ENCODE data around the gene RASSF8.
"Not testable (repeated sequence)": the region's sequence is repeated elsewhere in the genome, so short reads cannot be mapped to it uniquely, and the experiment has no call there.

The RASSF8 gene

DNA sequence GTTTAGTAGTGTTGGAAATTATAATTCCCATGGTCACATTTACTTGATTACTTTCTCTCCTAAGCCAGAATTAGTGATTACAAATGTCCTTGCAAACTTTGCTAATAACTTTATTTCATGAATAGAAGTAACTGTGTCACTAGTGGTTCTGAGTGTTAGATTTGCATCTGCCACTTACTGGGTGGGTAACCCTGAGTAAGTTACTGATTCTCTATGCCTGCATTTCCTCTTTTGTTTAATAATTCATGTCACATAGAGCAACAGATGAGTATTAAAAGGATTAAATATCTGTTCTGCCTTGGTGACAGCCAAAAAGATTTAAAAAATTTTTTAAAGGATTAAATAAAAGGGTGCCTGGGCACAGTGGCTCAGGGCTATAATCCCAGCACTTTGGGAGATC lies 87.7 kb downstream of the RASSF8 start:
- no peak overlapping the region for H3K4me3 ChIP-seq (ENCODE audit: low read depth in 1 of 2, low read length in 2 of 2)
- H3K4me1 ChIP-seq (ENCODE audit: control insufficient read depth in 1 of 2, insufficient read depth in 2 of 2, low read length in 2 of 2), result peaks cover 4 to 47% of the 10 kb centered on the region in 2 donors
- H3K36me3 ChIP-seq (ENCODE audit: control insufficient read depth in 1 of 2, insufficient read depth in 2 of 2, low read length in 2 of 2), result no peaks in the 10 kb centered on the region
- H3K27me3 ChIP-seq (ENCODE audit: low read depth, low read length), result no peaks in the 10 kb centered on the region
- no peaks in the 10 kb centered on the region for H3K9me3 ChIP-seq (ENCODE audit: control insufficient read depth in 1 of 2, low read length in 2 of 2)
- no peak overlapping the region for H3K27ac ChIP-seq (ENCODE audit: low read length)

DNA sequence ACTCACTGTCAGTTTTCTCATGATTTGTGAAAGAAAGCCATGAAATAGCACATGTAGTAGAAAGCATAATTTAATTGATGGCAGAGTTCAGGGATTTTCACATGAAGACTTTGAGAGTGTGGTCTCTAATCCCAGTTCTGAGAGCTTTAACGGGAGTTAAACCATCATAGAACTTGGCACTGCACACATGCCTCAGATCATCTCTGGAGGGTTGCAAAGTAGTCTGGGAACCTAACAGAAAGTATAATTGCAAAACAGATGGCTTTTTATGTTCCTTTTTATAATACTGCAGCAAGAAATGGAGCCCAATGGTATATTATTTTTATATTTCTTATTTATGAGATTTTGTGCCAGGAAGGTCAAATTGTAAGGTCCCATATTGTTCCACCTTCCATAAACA lies 88.4 kb downstream of the RASSF8 start:
- Histone ChIP-seq H3K4me3 (ENCODE audit: low read depth in 1 of 2, low read length in 2 of 2) (no peak overlapping the region), H3K27me3 (ENCODE audit: low read depth, low read length) (no peaks in the 10 kb centered on the region), H3K27ac (ENCODE audit: low read length) (no peak overlapping the region), H3K36me3 (ENCODE audit: control insufficient read depth in 1 of 2, insufficient read depth in 2 of 2, low read length in 2 of 2) (no peaks in the 10 kb centered on the region), H3K4me1 (ENCODE audit: control insufficient read depth in 1 of 2, insufficient read depth in 2 of 2, low read length in 2 of 2) (peaks cover 4 to 47% of the 10 kb centered on the region in 2 donors), H3K9me3 (ENCODE audit: control insufficient read depth in 1 of 2, low read length in 2 of 2) (no peaks in the 10 kb centered on the region)

DNA sequence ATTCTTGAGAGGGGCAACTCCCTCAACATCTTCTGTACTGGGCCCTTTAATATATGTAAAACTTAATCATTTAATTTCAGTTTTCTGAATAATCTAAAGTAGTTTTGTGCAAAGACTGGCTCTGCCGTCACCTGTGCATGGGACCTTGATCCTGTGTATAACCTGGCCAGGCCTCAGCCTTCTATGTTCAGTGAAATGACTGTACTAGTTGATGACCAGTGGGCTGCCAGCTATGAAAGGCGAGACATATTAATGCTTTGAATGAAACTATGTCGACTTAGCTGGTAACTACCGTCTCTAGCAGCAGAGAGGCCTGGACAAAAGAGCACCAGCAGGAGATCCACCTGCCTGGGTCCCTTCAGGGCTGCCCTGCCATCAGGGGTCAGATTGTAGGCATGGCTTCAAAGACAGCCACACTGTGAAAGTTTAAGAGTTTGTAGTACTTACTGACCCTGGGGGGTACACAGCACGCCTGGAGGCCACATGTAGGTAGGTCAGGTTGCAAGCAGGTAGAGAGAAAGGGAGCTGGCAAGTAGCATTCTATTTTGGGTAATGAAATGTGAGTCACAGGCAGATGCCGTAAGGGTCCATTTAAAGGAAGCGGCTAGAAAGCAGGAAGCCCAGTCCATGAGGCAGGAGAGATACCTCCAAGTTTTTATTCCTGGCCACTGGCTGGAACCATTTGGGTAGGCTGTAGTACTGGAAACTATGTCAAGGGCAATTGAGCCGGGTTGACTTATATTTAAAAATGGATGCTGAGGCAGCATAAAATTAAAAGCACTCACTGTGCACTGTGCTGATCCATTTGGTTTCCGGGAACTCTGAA lies 89.1 kb downstream of the RASSF8 start:
- Histone ChIP-seq H3K9me3 (ENCODE audit: control insufficient read depth in 1 of 2, low read length in 2 of 2) (no peaks in the 10 kb centered on the region), H3K4me1 (ENCODE audit: control insufficient read depth in 1 of 2, insufficient read depth in 2 of 2, low read length in 2 of 2) (peaks cover 4 to 42% of the 10 kb centered on the region in 2 donors), H3K27me3 (ENCODE audit: low read depth, low read length) (no peaks in the 10 kb centered on the region), H3K36me3 (ENCODE audit: control insufficient read depth in 1 of 2, insufficient read depth in 2 of 2, low read length in 2 of 2) (no peaks in the 10 kb centered on the region), H3K4me3 (ENCODE audit: low read depth in 1 of 2, low read length in 2 of 2) (no peak overlapping the region), H3K27ac (ENCODE audit: low read length) (no peak overlapping the region)

DNA sequence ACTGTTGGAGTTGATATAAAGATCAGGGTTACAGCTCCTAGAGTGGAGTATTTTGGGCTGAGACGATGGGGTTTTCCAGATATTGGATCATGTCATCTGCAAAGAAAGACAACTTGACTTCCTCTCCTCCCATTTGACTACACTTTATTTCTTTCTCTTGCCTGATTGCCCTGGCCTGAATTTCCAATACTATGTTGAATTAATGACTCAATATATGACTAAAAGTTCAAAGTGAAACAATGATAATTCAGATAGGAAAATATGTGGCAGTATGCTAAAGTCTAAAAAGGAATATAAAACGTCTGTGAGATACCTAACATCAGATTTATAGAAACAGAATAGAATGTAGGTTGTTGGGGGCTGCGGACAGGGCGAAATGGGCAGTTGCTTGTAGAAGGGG lies 94.2 kb downstream of the RASSF8 start:
- no peaks in the 10 kb centered on the region for H3K27me3 ChIP-seq (ENCODE audit: low read depth, low read length)
- H3K27ac ChIP-seq (ENCODE audit: low read length), result no peak overlapping the region

DNA sequence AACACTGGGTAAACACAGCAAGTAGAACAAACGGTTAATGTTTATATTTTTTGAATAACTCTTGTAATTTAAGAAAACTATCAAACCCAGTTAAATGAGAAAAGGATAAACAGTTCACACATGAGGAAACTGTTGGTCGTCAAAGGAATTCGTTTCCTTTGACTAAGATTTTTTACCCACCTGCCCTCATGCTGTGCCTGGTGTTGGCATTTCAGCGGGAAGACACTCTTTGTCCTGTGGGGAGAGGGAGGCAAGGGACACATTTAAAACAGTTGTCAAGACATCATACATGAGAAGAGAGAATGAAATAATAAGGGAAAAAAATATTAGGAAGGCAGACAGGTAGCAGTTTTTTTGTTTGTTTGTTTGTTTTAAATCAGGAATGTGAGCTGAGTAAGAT lies 95.9 kb downstream of the RASSF8 start:
- no peaks in the 10 kb centered on the region for H3K9me3 ChIP-seq (ENCODE audit: control insufficient read depth in 1 of 2, low read length in 2 of 2)
- no peak overlapping the region for H3K4me3 ChIP-seq (ENCODE audit: low read depth in 1 of 2, low read length in 2 of 2)
- H3K4me1 ChIP-seq (ENCODE audit: control insufficient read depth in 1 of 2, insufficient read depth in 2 of 2, low read length in 2 of 2), result peaks cover 7 to 16% of the 10 kb centered on the region in 2 donors
- no peak overlapping the region for H3K27ac ChIP-seq (ENCODE audit: low read length)
- H3K36me3 ChIP-seq (ENCODE audit: control insufficient read depth in 1 of 2, insufficient read depth in 2 of 2, low read length in 2 of 2), result no peaks in the 10 kb centered on the region
- H3K27me3 ChIP-seq (ENCODE audit: low read depth, low read length), result no peaks in the 10 kb centered on the region

More for the DNA sequence above, 94.2 kb downstream of the RASSF8 start:
- no peak overlapping the region for H3K4me3 ChIP-seq (ENCODE audit: low read depth in 1 of 2, low read length in 2 of 2)
- H3K9me3 ChIP-seq (ENCODE audit: control insufficient read depth in 1 of 2, low read length in 2 of 2), result no peaks in the 10 kb centered on the region
- no peaks in the 10 kb centered on the region for H3K36me3 ChIP-seq (ENCODE audit: control insufficient read depth in 1 of 2, insufficient read depth in 2 of 2, low read length in 2 of 2)
- H3K4me1 ChIP-seq (ENCODE audit: control insufficient read depth in 1 of 2, insufficient read depth in 2 of 2, low read length in 2 of 2), result peaks cover 7 to 19% of the 10 kb centered on the region in 2 donors

DNA sequence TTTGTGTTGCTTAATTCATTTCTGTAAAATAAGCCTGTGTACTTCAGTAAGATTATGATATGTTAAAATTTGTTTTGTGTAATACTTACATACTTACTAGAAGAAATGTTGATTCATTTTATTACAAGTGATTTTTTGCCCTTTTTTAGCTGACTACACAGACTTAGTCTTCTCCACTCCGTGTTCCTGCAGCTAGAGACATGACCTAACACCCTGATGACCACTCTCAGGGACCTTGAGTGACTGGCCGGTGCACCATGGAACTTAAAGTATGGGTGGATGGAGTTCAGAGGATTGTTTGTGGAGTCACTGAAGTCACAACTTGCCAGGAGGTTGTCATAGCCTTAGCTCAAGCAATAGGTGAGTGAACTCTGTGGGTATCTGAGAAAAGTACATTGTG lies 96.6 kb downstream of the RASSF8 start:
- Histone ChIP-seq H3K27ac (ENCODE audit: low read length) (no peak overlapping the region), H3K36me3 (ENCODE audit: control insufficient read depth in 1 of 2, insufficient read depth in 2 of 2, low read length in 2 of 2) (no peaks in the 10 kb centered on the region), H3K4me3 (ENCODE audit: low read depth in 1 of 2, low read length in 2 of 2) (no peak overlapping the region), H3K9me3 (ENCODE audit: control insufficient read depth in 1 of 2, low read length in 2 of 2) (no peaks in the 10 kb centered on the region), H3K27me3 (ENCODE audit: low read depth, low read length) (no peaks in the 10 kb centered on the region), H3K4me1 (ENCODE audit: control insufficient read depth in 1 of 2, insufficient read depth in 2 of 2, low read length in 2 of 2) (peaks cover 7 to 16% of the 10 kb centered on the region in 2 donors)

DNA sequence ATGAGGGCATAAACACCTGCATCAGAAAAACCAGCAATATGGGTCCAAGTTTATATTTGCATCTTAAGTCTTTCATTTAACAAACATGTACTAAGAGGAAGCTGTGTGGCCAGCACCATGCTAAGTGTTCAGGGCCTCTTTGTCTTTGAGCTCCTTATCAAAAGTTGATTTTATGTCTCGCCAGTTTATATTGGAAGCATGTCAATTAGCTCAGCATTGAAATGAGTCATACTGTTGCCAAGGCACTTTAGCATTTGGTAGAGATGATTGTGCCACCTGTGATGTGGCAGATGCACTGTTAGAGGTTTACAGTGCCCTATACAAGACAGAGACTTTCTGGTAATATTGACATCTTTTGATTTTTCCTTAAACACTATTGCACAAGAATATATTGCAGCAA lies 97.9 kb downstream of the RASSF8 start:
- Histone ChIP-seq H3K27me3 (ENCODE audit: low read depth, low read length) (no peaks in the 10 kb centered on the region), H3K4me3 (ENCODE audit: low read depth in 1 of 2, low read length in 2 of 2) (no peak overlapping the region), H3K9me3 (ENCODE audit: control insufficient read depth in 1 of 2, low read length in 2 of 2) (no peaks in the 10 kb centered on the region), H3K27ac (ENCODE audit: low read length) (no peak overlapping the region), H3K4me1 (ENCODE audit: control insufficient read depth in 1 of 2, insufficient read depth in 2 of 2, low read length in 2 of 2) (peaks cover 7 to 16% of the 10 kb centered on the region in 2 donors), H3K36me3 (ENCODE audit: control insufficient read depth in 1 of 2, insufficient read depth in 2 of 2, low read length in 2 of 2) (no peaks in the 10 kb centered on the region)

DNA sequence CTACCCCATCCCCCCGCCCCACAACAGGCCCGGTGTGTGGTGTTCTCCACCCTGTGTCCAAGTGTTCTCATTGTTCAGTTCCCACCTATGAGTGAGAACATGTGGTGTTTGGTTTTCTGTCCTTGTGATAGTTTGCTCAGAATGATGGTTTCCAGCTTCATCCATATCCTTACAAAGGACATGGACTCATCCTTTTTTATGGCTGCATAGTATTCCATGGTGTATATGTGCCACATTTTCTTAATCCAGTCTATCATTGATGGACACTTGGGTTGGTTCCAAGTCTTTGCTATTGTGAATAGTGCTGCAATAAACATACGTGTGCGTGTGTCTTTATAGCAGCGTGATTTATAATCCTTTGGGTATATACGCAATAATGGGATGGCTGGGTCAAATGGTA lies 98.8 kb downstream of the RASSF8 start:
- not testable (repeated sequence) for H3K27ac ChIP-seq (ENCODE audit: low read length); H3K4me3 ChIP-seq (ENCODE audit: low read depth in 1 of 2, low read length in 2 of 2); H3K27me3 ChIP-seq (ENCODE audit: low read depth, low read length); H3K9me3 ChIP-seq (ENCODE audit: control insufficient read depth in 1 of 2, low read length in 2 of 2); H3K36me3 ChIP-seq (ENCODE audit: control insufficient read depth in 1 of 2, insufficient read depth in 2 of 2, low read length in 2 of 2)
- H3K4me1 ChIP-seq (ENCODE audit: control insufficient read depth in 1 of 2, insufficient read depth in 2 of 2, low read length in 2 of 2), result peaks cover 7 to 16% of the 10 kb centered on the region in 2 donors

DNA sequence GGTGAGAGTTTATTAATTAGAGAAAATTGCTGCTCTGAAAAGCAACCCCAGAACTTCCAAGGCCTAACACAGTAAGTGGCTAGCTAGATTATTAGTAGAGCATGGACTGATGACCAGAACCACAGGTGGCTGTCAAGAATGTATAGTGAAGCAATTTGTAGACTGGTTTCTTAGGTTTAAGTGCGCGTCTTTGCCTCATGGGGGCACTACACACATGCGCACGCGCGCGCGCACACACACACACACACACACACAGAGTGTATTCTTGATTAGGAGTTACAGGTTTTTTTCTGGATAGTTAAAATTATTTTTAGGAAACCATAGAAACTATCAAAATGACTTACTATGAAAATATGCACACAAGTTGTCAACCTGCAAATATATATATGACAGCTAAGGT lies 99.8 kb downstream of the RASSF8 start:
- H3K27ac ChIP-seq (ENCODE audit: low read length), result no peak overlapping the region
- H3K9me3 ChIP-seq (ENCODE audit: control insufficient read depth in 1 of 2, low read length in 2 of 2), result no peaks in the 10 kb centered on the region

DNA sequence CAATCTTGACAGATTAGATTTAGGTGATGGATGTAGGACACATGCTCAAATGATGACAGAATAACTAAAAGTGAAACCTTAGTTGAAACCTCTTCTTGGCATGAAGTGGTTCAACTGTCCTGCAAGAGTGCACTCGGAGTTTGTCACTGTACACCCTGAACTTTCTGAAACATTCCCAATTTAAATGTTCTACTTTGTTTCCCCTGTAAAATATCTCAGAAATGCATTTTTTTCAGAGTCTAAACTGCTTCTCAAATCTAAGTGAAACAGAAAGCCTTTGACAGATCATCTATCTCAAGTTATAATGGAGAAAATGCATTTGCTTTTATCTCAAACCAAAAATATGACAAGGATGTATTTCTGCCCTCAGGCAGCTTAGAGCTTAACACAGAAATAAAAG lies 100.3 kb downstream of the RASSF8 start:
- peaks cover 0 to 2% of the 10 kb centered on the region in 2 donors for H3K4me1 ChIP-seq (ENCODE audit: control insufficient read depth in 1 of 2, insufficient read depth in 2 of 2, low read length in 2 of 2)
- H3K27ac ChIP-seq (ENCODE audit: low read length), result no peak overlapping the region
- no peaks in the 10 kb centered on the region for H3K27me3 ChIP-seq (ENCODE audit: low read depth, low read length)
- no peaks in the 10 kb centered on the region for H3K9me3 ChIP-seq (ENCODE audit: control insufficient read depth in 1 of 2, low read length in 2 of 2)
- no peaks in the 10 kb centered on the region for H3K36me3 ChIP-seq (ENCODE audit: control insufficient read depth in 1 of 2, insufficient read depth in 2 of 2, low read length in 2 of 2)
- no peak overlapping the region for H3K4me3 ChIP-seq (ENCODE audit: low read depth in 1 of 2, low read length in 2 of 2)

More for the DNA sequence above, 99.8 kb downstream of the RASSF8 start:
- H3K36me3 ChIP-seq (ENCODE audit: control insufficient read depth in 1 of 2, insufficient read depth in 2 of 2, low read length in 2 of 2), result no peaks in the 10 kb centered on the region
- H3K4me3 ChIP-seq (ENCODE audit: low read depth in 1 of 2, low read length in 2 of 2), result no peak overlapping the region
- peaks cover 5 to 7% of the 10 kb centered on the region in 2 donors for H3K4me1 ChIP-seq (ENCODE audit: control insufficient read depth in 1 of 2, insufficient read depth in 2 of 2, low read length in 2 of 2)
- H3K27me3 ChIP-seq (ENCODE audit: low read depth, low read length), result no peaks in the 10 kb centered on the region

DNA sequence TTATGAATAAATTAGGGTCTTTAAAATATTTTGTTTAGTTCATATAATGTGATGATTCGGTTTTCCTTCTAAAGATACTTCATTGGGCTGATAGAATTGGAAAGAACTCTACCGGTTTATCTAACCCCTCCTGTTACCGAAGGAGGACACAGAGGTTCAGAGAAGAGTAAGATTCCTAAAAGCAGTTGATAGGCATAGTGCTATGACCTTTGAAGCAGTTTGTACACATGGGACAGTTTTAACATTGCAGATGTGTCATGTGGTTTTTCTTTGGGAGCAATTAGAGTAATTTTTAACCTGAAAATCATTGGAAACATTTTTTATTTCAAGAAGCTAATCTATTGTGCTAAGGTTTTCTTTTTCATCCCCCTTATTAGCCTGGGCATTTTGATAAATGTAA lies 103.5 kb downstream of the RASSF8 start:
- Histone ChIP-seq H3K36me3 (ENCODE audit: control insufficient read depth in 1 of 2, insufficient read depth in 2 of 2, low read length in 2 of 2) (no peaks in the 10 kb centered on the region), H3K4me3 (ENCODE audit: low read depth in 1 of 2, low read length in 2 of 2) (no peak overlapping the region), H3K4me1 (ENCODE audit: control insufficient read depth in 1 of 2, insufficient read depth in 2 of 2, low read length in 2 of 2) (no peaks in the 10 kb centered on the region), H3K9me3 (ENCODE audit: control insufficient read depth in 1 of 2, low read length in 2 of 2) (no peaks in the 10 kb centered on the region), H3K27ac (ENCODE audit: low read length) (no peak overlapping the region), H3K27me3 (ENCODE audit: low read depth, low read length) (no peaks in the 10 kb centered on the region)

DNA sequence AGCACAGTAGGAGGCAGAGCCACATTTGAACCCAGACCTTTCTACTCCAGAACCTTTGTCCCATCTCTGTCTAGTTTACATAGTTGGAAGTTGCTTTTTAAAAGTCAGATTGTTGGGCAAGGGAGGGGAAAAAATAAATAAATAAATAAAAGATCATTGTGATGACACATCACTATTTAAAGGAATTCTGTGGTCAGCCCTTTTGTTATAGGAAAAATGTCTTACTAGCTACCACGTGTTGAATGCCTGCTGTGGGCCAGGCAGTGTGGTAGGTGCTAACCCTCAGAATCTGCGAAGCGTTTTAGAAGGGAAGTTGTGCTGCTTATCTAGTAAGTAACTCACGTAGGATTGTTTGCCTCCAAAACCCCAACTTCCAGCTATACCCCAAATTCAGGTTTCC lies 104.1 kb downstream of the RASSF8 start:
- H3K4me3 ChIP-seq (ENCODE audit: low read depth in 1 of 2, low read length in 2 of 2), result no peak overlapping the region
- no peak overlapping the region for H3K27ac ChIP-seq (ENCODE audit: low read length)
- H3K27me3 ChIP-seq (ENCODE audit: low read depth, low read length), result no peaks in the 10 kb centered on the region
- no peaks in the 10 kb centered on the region for H3K36me3 ChIP-seq (ENCODE audit: control insufficient read depth in 1 of 2, insufficient read depth in 2 of 2, low read length in 2 of 2)
- H3K4me1 ChIP-seq (ENCODE audit: control insufficient read depth in 1 of 2, insufficient read depth in 2 of 2, low read length in 2 of 2), result no peaks in the 10 kb centered on the region
- H3K9me3 ChIP-seq (ENCODE audit: control insufficient read depth in 1 of 2, low read length in 2 of 2), result no peaks in the 10 kb centered on the region

Data from muscle layer of duodenum (tissue), 2 donors.